ENCODE results near the gene CCDC167.

- TF ChIP-seq CTCF (IDR thresholded peaks at IDR 0.05; ENCODE audit: insufficient read depth, low read depth, low read length) (no peak), EZH2 (IDR thresholded peaks at IDR 0.05; ENCODE audit: insufficient read depth, low read length) (no peak)
Observed at GRCh38 chr6:37506479-37506878, 6.8 kb upstream of the CCDC167 start.
